GM23338 (cell line): ENCODE data around the gene DNAJC19.
"Not testable (repeated sequence)": the region's sequence is repeated elsewhere in the genome, so short reads cannot be mapped to it uniquely, and the experiment has no call there.

Experiments
- CTCF ChIP-seq, 2 experiments: fragments of 200-600 bp in 1 of 2; sonication (generic) in 1 of 2; conservative IDR thresholded peaks; 2 replicates each; pipeline versions ENCODE4 v1.5.1 to v1.6.1; 2016 to 2017; ENCODE audit warnings: antibody characterized with exemption in 2 of 2, low read depth in 2 of 2, mild to moderate bottlenecking in 2 of 2, moderate library complexity in 1 of 2
- EZH2 ChIP-seq: fragments of 200-600 bp; sonication (generic); IDR thresholded peaks from one replicate; pipeline ENCODE4 v1.8.0; 2017; ENCODE audit warnings: antibody characterized with exemption, mild to moderate bottlenecking, low read depth; ENCODE audit not compliant: unreplicated experiment
- POLR2AphosphoS5 ChIP-seq: IDR thresholded peaks from 2 replicates; pipeline ENCODE4 v1.6.1; 2016; ENCODE audit warnings: antibody characterized with exemption, low read depth
- REST ChIP-seq: IDR thresholded peaks from one replicate; pipeline ENCODE4 v1.6.1; 2018; ENCODE audit warnings: antibody characterized with exemption; ENCODE audit not compliant: unreplicated experiment

GRCh38 chr3:180986366-180986765 is 3.2 kb downstream of the DNAJC19 start:
- not testable (repeated sequence) for TF ChIP-seq CTCF (conservative IDR thresholded peaks at IDR 0.05; ENCODE audit: low read depth in 2 of 2); REST; EZH2; POLR2AphosphoS5
